HUES64 (cell line): Measurements from ENCODE around the gene SEC31A.
"Not testable (repeated sequence)": the region's sequence is repeated elsewhere in the genome, so short reads cannot be mapped to it uniquely, and the experiment has no call there.

Experiments
- H3K27ac ChIP-seq: 2 replicates; pipeline ENCODE4 v1.7.0; 2013; ENCODE audit warnings: low read depth, low read length, inconsistent platforms
- H3K27me3 ChIP-seq: 2 replicates; pipeline ENCODE4 v1.6.1; 2013; ENCODE audit warnings: mild to moderate bottlenecking, low read length; ENCODE audit not compliant: insufficient read depth
- H3K36me3 ChIP-seq: 2 replicates; pipeline ENCODE4 v1.6.1; 2013; ENCODE audit warnings: mild to moderate bottlenecking, low read length; ENCODE audit not compliant: insufficient read depth
- H3K4me1 ChIP-seq: 2 replicates; pipeline ENCODE4 v1.6.1; 2013; ENCODE audit warnings: mild to moderate bottlenecking, low read length, moderate library complexity; ENCODE audit not compliant: insufficient read depth
- H3K4me3 ChIP-seq: 2 replicates; pipeline ENCODE4 v1.5.1; 2013; ENCODE audit warnings: mild to moderate bottlenecking, low read length, moderate library complexity
- H3K9ac ChIP-seq: 2 replicates; pipeline ENCODE4 v1.6.1; 2013; ENCODE audit warnings: mild to moderate bottlenecking, low read depth, low read length
- H3K9me3 ChIP-seq: 2 replicates; pipeline ENCODE4 v1.6.1; 2013; ENCODE audit warnings: low read depth, low read length; ENCODE audit not compliant: insufficient read depth
- WGBS: fragments of 150-250, 120-280 bp; methylation state at CpG from one replicate; pipeline ENCODE4 v1.1.7; 2013; ENCODE audit warnings: missing lambda C conversion rate; 5-methylcytosine and 5-hydroxymethylcytosine counted together

Gene SEC31A

GRCh38 chr4:82823062-82823461, 67.9 kb downstream of the SEC31A start:
- Histone ChIP-seq H3K4me1 (no peaks in the 10 kb centered on the region), H3K27me3 (no peaks in the 10 kb centered on the region), H3K27ac (no peak overlapping the region), H3K4me3 (no peak overlapping the region), H3K9ac (no peak overlapping the region), H3K36me3 (peaks cover 95% of the 10 kb centered on the region), H3K9me3 (no peaks in the 10 kb centered on the region)
- WGBS = 96% methylated on average over 4 of the region's 5 CpGs

DNA sequence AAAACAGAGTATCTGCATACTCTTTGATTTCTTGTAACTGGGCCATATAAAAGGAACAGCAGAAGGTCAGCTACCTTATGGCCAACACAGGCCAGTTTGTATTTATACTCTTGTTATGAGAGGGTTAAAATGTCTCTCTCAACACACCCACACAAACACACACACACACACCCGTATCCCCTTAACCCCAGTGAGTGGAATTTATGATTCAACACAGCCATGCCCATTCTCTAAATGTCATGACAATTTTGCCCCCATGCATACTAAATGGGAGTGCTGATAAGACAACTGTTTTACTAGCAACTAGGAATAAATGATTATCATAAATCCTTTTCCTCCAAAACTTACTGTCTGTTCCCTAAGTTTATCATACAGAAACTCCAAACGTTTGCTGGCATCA, 70.3 kb downstream of the SEC31A start:
- no peaks in the 10 kb centered on the region for H3K4me1 ChIP-seq
- H3K27ac ChIP-seq = no peak overlapping the region
- H3K27me3 ChIP-seq = no peaks in the 10 kb centered on the region
- H3K9me3 ChIP-seq = no peaks in the 10 kb centered on the region
- peaks cover 76% of the 10 kb centered on the region for H3K36me3 ChIP-seq
- H3K4me3 ChIP-seq = no peak overlapping the region
- H3K9ac ChIP-seq = no peak overlapping the region
- 78% methylated on average over 1 of the region's 2 CpGs for WGBS

DNA sequence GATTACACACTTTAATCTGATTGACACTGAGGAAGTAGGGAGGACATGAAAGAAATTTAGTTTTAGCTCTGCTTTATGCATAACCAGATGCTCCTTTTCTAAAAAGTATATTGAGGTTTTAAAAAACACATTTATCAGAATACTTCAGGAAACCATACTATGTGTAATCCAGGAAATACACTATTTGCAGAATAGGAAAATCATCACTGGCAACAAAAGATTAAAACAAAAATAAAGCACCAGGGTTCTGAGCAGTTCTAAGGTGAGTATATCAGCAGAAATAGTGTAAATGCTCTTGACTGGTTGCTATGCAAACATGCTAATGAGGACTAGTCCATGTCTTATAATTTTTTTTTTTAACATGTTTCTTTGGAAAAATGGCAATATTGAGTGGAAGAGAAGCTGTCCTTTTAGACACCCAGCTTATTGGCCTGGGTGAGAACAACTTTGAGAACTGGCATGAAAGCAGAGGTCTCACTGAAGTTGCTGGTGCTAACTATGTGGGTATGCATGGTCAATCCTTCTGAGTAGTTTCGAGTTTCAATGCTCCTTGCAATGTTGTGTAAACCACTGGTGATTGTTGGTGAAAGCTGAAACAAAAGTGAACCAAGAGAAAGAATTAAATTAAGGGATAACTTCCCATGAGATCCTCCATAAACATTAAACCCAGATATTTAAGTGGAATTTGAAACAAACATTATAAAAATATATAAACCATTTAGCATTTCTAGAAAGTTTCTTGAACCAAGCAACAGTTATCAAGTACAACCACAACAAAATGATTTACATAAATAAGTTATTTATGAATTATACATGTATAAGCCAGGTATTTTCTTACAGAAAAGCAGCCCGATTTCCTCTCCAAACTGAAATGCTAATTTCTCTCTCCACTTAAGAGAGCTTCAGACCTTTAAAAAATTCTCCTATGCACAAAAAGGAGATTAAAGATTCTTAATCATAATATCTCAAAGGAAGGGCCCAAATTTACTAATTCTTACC, 72.0 kb downstream of the SEC31A start:
- H3K4me3 ChIP-seq = no peak overlapping the region
- WGBS = 100% methylated on average over 2 of the region's 2 CpGs

GRCh38 chr4:82816874-82817273, 74.1 kb downstream of the SEC31A start:
- Histone ChIP-seq H3K36me3 (peaks cover 39% of the 10 kb centered on the region), H3K27me3 (peaks cover 34% of the 10 kb centered on the region)
- H3K4me3 ChIP-seq, H3K9me3 ChIP-seq, H3K27ac ChIP-seq, H3K9ac ChIP-seq, H3K4me1 ChIP-seq: not testable (repeated sequence)
- 98% methylated on average over 6 of the region's 6 CpGs for WGBS

More for the DNA sequence above, 72.0 kb downstream of the SEC31A start:
- peaks cover 4% of the 10 kb centered on the region; the same call in 1 of the 2 replicates for H3K4me1 ChIP-seq
- H3K27ac ChIP-seq = no peak overlapping the region
- no peaks in the 10 kb centered on the region for H3K9me3 ChIP-seq
- H3K36me3 ChIP-seq = peaks cover 59% of the 10 kb centered on the region
- peaks cover 14% of the 10 kb centered on the region for H3K27me3 ChIP-seq
- H3K9ac ChIP-seq = no peak overlapping the region

DNA sequence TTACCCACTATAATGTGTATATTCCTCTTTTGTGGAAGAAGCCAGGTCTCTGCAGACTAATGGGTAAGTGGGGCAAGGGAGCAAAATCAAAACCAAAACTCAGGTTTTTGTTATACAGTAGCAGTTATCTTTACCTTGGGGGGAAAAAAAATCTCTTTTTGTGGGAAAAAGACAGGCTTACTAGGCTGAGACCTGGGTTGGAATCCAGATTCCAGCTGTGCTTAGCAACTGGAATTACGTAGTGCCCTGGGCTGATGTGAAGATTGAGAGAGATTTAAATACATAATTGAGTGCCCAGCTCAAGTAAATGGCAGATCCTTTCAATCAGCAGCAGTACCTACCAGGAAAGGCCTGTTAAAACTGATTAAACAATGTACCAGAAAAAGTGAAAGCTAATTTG, 76.9 kb downstream of the SEC31A start:
- H3K27ac ChIP-seq = no peak overlapping the region
- no peak overlapping the region for H3K9ac ChIP-seq
- H3K9me3 ChIP-seq = no peaks in the 10 kb centered on the region
- no peak overlapping the region for H3K4me3 ChIP-seq
- 59% methylated on average over 1 of the region's 1 CpG for WGBS
- peaks cover 11% of the 10 kb centered on the region for H3K4me1 ChIP-seq
- peaks cover 14% of the 10 kb centered on the region for H3K36me3 ChIP-seq
- peaks cover 58% of the 10 kb centered on the region for H3K27me3 ChIP-seq

DNA sequence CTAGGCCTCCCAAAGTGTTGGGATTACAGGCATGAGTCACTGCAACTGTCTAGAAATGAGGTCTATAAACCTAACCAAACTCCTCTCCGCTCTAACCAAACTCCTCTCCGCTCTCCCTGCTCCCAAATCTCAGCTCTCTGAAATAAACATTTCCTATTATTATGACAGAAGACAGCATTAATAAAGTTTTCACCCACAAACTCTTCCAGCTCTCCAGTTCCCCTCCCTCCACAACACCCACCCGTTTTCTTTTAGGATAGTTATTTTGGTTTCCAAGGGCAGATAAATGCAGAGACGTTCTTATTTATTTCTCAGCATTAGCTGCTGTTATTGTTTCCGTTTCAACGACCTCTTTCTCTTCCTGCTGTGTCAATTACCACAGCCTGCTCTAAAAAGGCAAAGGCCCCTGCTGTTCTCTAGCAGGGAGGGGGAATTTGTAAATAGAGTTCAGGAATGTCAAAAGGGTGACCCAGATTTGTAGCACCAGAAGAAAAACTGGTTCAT, 79.1 kb downstream of the SEC31A start:
- Histone ChIP-seq H3K36me3 (no peaks in the 10 kb centered on the region), H3K9me3 (no peaks in the 10 kb centered on the region), H3K27me3 (peaks cover 77% of the 10 kb centered on the region), H3K4me1 (peaks cover 11% of the 10 kb centered on the region), H3K4me3 (no peak overlapping the region), H3K9ac (no peak overlapping the region), H3K27ac (no peak overlapping the region)
- WGBS = 13% methylated on average over 5 of the region's 6 CpGs

DNA sequence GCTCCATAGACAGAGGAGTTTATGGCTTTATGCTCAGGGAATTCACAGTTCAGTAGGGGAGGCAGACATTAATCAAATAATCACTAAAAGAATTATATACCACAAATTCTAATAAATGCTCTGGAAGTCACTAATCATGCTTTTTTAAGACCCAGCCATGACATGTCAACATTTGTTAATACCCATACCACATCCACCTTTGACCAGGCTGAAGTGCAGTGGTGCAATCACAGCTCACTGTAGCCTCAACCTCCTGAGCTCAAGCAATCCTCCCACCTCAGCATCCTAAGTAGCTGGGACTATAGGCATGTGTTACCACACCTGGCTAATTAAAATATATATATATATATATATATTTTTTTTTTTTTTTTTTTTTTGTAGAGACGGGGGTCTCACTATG, 79.6 kb downstream of the SEC31A start:
- Histone ChIP-seq H3K4me1 (peaks cover 11% of the 10 kb centered on the region), H3K27ac (no peak overlapping the region), H3K9me3 (no peaks in the 10 kb centered on the region), H3K9ac (no peak overlapping the region), H3K4me3 (no peak overlapping the region), H3K27me3 (peaks cover 81% of the 10 kb centered on the region), H3K36me3 (no peaks in the 10 kb centered on the region)
- 67% methylated on average over 1 of the region's 1 CpG for WGBS

DNA sequence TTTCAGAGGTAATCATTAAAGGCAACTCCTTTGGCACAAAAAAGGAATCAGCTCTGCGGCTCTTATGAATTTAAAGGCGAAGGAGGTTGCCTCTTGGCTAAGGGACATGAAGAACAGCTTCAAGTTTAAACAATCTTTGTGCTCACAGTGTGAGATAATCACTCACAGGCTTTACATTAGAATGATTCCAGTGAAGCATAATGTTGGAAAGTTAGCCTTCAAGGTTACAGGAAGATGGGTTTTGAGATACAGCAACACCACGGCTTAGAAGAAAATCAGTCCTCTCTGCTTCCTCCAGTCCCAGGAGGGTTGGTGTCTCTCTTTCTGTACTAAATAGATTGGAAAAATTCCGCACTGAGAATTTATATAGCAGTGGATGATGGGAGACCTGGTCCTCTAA, 80.8 kb downstream of the SEC31A start:
- H3K4me1 ChIP-seq = peaks cover 11% of the 10 kb centered on the region
- no peaks in the 10 kb centered on the region for H3K36me3 ChIP-seq
- H3K27me3 ChIP-seq = peaks cover 91% of the 10 kb centered on the region
- no peak overlapping the region for H3K9ac ChIP-seq
- 71% methylated on average over 4 of the region's 4 CpGs for WGBS
- no peaks in the 10 kb centered on the region for H3K9me3 ChIP-seq
- no peak overlapping the region for H3K27ac ChIP-seq
- H3K4me3 ChIP-seq = no peak overlapping the region

GRCh38 chr4:82809619-82810018, 81.3 kb downstream of the SEC31A start:
- Histone ChIP-seq H3K36me3 (no peaks in the 10 kb centered on the region), H3K9ac (no peak overlapping the region), H3K9me3 (no peaks in the 10 kb centered on the region), H3K4me1 (peaks cover 10% of the 10 kb centered on the region), H3K27me3 (peaks cover 91% of the 10 kb centered on the region), H3K4me3 (no peak overlapping the region), H3K27ac (no peak overlapping the region)

GRCh38 chr4:82803746-82804145, 87.2 kb downstream of the SEC31A start:
- no peaks in the 10 kb centered on the region for H3K36me3 ChIP-seq
- peaks cover 11% of the 10 kb centered on the region; the same call in 1 of the 2 replicates for H3K4me1 ChIP-seq
- peaks cover 97% of the 10 kb centered on the region for H3K27me3 ChIP-seq
- H3K9ac ChIP-seq = no peak overlapping the region
- 84% methylated on average over 4 of the region's 4 CpGs for WGBS
- no peak overlapping the region for H3K4me3 ChIP-seq
- H3K9me3 ChIP-seq = no peaks in the 10 kb centered on the region
- H3K27ac ChIP-seq = no peak overlapping the region

DNA sequence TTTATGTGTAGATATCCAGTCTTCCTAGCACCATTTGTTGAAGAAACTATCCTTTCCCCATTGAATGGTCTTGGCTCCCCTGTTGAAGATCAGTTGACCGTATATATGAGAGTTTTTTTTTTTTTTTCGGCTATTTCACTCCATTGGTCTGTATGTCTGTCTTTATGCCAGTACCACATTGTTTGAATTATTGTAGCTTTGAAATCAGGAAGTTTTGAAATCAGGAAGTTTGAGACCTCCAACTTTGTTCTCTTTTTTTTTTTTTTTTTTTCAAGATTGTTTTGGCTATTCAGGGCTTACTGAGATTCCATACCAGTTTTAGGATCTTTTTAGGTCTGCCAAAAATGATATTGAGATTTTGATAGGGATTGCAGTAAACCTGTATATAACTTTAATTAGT, 88.0 kb downstream of the SEC31A start:
- Histone ChIP-seq H3K4me1 (peaks cover 11% of the 10 kb centered on the region; the same call in 1 of the 2 replicates), H3K27me3 (peaks cover 98% of the 10 kb centered on the region)

More for the DNA sequence above, 88.0 kb downstream of the SEC31A start:
- Histone ChIP-seq H3K27ac (no peak overlapping the region), H3K4me3 (no peak overlapping the region), H3K36me3 (no peaks in the 10 kb centered on the region), H3K9me3 (no peaks in the 10 kb centered on the region), H3K9ac (no peak overlapping the region)
- 73% methylated on average over 2 of the region's 2 CpGs for WGBS
